Natural killer cell (primary cell): ENCODE measurements around the gene MBD3. TPM values are rescaled to one million over a fixed set of nuclear protein-coding genes. Genes with fewer than 3 reads are reported as not detected.

ENCODE experiments used
- ATAC-seq, 3 donors: fragments of 150-1000 bp in 2 of 3; fragments of 200-7000 bp in 1 of 3; cut with Tn5 transposase; 1 replicate in 1 of 3; 2 replicates in 2 of 3; pipeline ENCODE4 v1.10.0; 2021; ENCODE audit warnings: mild to moderate bottlenecking in 2 of 3, moderate library complexity in 2 of 3
- DNase-seq, 2 donors: peaks; one replicate each; pipeline versions ENCODE4 v3.0.0 to v3.0.0-alpha.2; 2013 to 2021; ENCODE audit warnings: mixed read lengths in 1 of 2
- H3K27ac ChIP-seq: one replicate; pipeline ENCODE4 v1.5.1; 2013; ENCODE audit warnings: mild to moderate bottlenecking, low read length
- H3K27me3 ChIP-seq: one replicate; pipeline ENCODE4 v1.6.1; 2013; ENCODE audit warnings: low read length; ENCODE audit not compliant: control insufficient read depth, insufficient read depth
- H3K36me3 ChIP-seq: one replicate; pipeline ENCODE4 v1.6.1; 2013; ENCODE audit warnings: low read length; ENCODE audit not compliant: control insufficient read depth, insufficient read depth
- H3K4me1 ChIP-seq: one replicate; pipeline ENCODE4 v1.6.1; 2013; ENCODE audit warnings: low read length; ENCODE audit not compliant: control insufficient read depth, insufficient read depth
- H3K4me3 ChIP-seq: one replicate; pipeline ENCODE4 v1.5.1; 2013; ENCODE audit warnings: low read length
- H3K9me3 ChIP-seq: one replicate; pipeline ENCODE4 v1.6.1; 2013; ENCODE audit warnings: low read length; ENCODE audit not compliant: control insufficient read depth, insufficient read depth
- H3K27ac Mint-ChIP-seq, 2 donors: one replicate each; pipeline ENCODE4 v1.8.0; 2022; ENCODE audit warnings: mild to moderate bottlenecking in 2 of 2, mixed read lengths in 2 of 2, moderate library complexity in 1 of 2
- H3K27me3 Mint-ChIP-seq, 2 donors: one replicate each; pipeline ENCODE4 v1.8.0; 2022; ENCODE audit warnings: low read depth in 2 of 2, mixed read lengths in 2 of 2
- H3K36me3 Mint-ChIP-seq: one replicate; pipeline ENCODE4 v1.8.0; 2022; ENCODE audit warnings: mixed read lengths
- H3K4me1 Mint-ChIP-seq, 2 donors: one replicate each; pipeline ENCODE4 v1.8.0; 2022; ENCODE audit warnings: mixed read lengths in 2 of 2
- H3K4me3 Mint-ChIP-seq: one replicate; pipeline ENCODE4 v1.8.0; 2022; ENCODE audit warnings: mild to moderate bottlenecking, moderate library complexity, mixed read lengths
- H3K9me3 Mint-ChIP-seq, 2 donors: one replicate each; pipeline ENCODE4 v1.8.0; 2022; ENCODE audit warnings: mixed read lengths in 2 of 2
- WGBS: methylation state at CpG from one replicate; pipeline ENCODE4 v1.1.7; 2013; ENCODE audit warnings: missing lambda C conversion rate; ENCODE audit not compliant: insufficient coverage; 5-methylcytosine and 5-hydroxymethylcytosine counted together
- intact Hi-C: fragments of 100-400 bp; cut with micrococcal nuclease; formaldehyde crosslinking; loops from one replicate; pipeline ENCODE4 v1.14.2; 2022
- total RNA-seq, 4 donors: library from RNA; stranded (reverse); fragments of 120-200 nt in 1 of 4; gene quantifications; one replicate each; pipeline versions ENCODE4 v1.2.3 to v1.2.4, GENCODE V29; 2013 to 2022
- TF ChIP-seq, protein P1 (sequence below): fragments of 200-600 bp; IDR thresholded peaks from one replicate; pipeline ENCODE4 v1.8.0; 2022; ENCODE audit warnings: antibody characterized with exemption

The MBD3 gene
- total RNA-seq, 3 donors from 2014 or later (not counting 1 experiment from before 2014, with no cell fraction given): 55.9 to 66.7 (median 59.0) TPM

DNA sequence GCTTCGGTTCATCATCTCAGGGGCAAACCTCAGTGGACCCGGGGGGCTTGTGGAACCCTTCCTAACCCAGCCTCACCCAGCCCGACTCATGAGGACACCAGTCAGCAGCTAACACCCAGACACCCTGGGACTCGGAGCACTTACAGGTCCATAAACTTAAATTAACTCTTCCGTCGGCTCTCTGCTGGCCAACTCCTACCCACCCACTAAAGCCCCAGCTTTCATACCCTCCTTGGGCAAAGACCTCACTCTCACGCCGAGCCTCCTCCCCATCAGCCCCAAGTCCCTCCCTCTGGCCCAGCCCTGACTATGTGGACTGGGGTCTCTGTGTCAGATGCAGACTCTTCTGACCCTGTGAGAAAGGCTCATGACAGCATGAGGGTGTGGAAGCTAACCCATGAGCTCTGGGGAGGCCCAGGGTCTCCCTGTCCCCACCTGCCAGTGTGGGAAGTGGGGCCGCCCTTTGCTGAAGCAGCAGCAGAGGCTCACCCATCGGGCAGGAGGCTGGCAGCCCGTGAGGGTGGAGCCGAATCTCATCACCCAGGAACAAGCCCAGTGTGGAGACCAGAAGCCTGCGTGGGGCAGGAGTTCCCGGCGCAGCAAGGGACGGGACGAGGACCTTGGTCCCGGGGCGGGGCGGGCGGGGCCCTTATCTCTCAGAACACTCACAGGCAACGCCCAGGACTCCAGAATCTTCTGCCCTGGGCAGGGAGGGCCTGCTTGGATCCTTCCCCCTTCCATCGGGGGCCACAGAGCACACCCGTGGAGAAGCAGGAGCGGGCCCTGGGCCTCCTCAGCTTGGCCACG lies 40.0 kb upstream of the MBD3 start:
- H3K9me3 Mint-ChIP-seq: no peaks in the 10 kb centered on the region
- Histone ChIP-seq H3K4me1 (peaks cover 3% of the 10 kb centered on the region), H3K36me3 (peaks cover 11% of the 10 kb centered on the region), H3K9me3 (no peaks in the 10 kb centered on the region), H3K27ac (no peak overlapping the region), H3K27me3 (no peaks in the 10 kb centered on the region), H3K4me3 (no peak overlapping the region)
- no peak for DNase-seq
- H3K27me3 Mint-ChIP-seq: no peaks in the 10 kb centered on the region
- intact Hi-C loops: no loop called here
- H3K4me1 Mint-ChIP-seq: peaks cover 0 to 5% of the 10 kb centered on the region in 2 donors
- H3K36me3 Mint-ChIP-seq: no peaks in the 10 kb centered on the region
- WGBS: 97% methylated on average over 26 of the region's 26 CpGs
- no peak overlapping the region for H3K4me3 Mint-ChIP-seq
- ATAC-seq: no peak
- H3K27ac Mint-ChIP-seq: no peak overlapping the region
- TF ChIP-seq, protein P1, sequence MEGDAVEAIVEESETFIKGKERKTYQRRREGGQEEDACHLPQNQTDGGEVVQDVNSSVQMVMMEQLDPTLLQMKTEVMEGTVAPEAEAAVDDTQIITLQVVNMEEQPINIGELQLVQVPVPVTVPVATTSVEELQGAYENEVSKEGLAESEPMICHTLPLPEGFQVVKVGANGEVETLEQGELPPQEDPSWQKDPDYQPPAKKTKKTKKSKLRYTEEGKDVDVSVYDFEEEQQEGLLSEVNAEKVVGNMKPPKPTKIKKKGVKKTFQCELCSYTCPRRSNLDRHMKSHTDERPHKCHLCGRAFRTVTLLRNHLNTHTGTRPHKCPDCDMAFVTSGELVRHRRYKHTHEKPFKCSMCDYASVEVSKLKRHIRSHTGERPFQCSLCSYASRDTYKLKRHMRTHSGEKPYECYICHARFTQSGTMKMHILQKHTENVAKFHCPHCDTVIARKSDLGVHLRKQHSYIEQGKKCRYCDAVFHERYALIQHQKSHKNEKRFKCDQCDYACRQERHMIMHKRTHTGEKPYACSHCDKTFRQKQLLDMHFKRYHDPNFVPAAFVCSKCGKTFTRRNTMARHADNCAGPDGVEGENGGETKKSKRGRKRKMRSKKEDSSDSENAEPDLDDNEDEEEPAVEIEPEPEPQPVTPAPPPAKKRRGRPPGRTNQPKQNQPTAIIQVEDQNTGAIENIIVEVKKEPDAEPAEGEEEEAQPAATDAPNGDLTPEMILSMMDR: no peak

DNA sequence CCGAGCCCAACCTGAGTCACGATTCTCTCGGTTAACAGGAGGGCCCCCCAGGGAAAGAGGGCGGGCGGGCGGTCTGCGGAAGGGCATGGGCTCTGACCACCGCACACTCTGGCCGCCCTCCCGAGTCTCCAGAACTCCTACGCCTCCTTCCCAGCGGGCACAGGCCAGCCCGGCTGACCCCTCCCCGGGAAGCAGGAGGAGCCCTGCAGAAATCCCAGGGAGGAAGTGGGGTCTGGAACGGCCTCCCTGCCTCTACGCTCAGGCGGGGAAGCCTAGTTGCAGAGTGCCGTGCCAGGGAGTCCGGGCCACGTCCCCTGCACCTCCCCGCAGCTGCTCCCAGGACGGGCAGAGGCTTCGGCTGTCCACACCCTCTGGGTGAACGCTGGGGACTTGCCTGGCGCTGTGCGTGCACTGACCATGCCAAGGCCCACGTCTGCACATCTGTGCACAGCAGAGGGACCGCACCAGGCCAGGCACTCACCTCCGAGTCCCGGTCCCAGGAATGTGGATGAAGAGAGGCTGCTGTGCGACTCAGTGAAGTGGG lies 39.0 kb upstream of the MBD3 start:
- TF ChIP-seq, protein P1: no peak
- Histone ChIP-seq H3K27me3 (no peaks in the 10 kb centered on the region), H3K4me3 (no peak overlapping the region), H3K27ac (no peak overlapping the region), H3K36me3 (peaks cover 11% of the 10 kb centered on the region), H3K4me1 (peaks cover 3% of the 10 kb centered on the region), H3K9me3 (no peaks in the 10 kb centered on the region)
- intact Hi-C loops: no loop called here
- WGBS: 97% methylated on average over 31 of the region's 31 CpGs
- Mint-ChIP-seq H3K4me1 (peaks cover 0 to 5% of the 10 kb centered on the region in 2 donors), H3K27me3 (no peaks in the 10 kb centered on the region), H3K4me3 (no peak overlapping the region), H3K36me3 (no peaks in the 10 kb centered on the region), H3K9me3 (no peaks in the 10 kb centered on the region), H3K27ac (no peak overlapping the region)
- DNase-seq (no peak), ATAC-seq (no peak)

DNA sequence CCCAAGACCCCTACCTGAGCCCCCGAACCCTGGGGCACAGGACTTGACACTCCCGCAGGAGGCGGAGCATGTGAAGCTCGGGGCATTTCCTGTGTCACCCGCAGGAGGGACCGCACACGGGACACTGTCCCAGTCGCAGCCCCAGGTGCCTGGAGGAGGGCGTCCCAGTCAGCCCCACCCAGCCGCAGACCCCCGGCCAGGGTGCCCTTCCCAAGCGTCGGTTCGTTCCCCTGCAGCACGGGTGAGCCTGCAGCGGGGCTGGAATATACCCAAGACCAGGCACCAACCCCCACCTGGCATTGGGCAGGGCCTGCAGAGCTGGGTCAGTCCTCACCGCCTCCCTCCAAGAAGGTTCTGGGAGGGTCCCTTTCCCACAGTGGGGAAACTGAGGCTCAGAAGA lies 38.1 kb upstream of the MBD3 start:
- Mint-ChIP-seq H3K4me1 (peaks cover 0 to 5% of the 10 kb centered on the region in 2 donors), H3K36me3 (no peaks in the 10 kb centered on the region), H3K4me3 (no peak overlapping the region), H3K9me3 (no peaks in the 10 kb centered on the region), H3K27ac (no peak overlapping the region), H3K27me3 (no peaks in the 10 kb centered on the region)
- ATAC-seq (no peak), DNase-seq (no peak)
- TF ChIP-seq, protein P1: no peak
- Histone ChIP-seq H3K27me3 (no peaks in the 10 kb centered on the region), H3K4me1 (peaks cover 3% of the 10 kb centered on the region), H3K9me3 (no peaks in the 10 kb centered on the region), H3K36me3 (peaks cover 11% of the 10 kb centered on the region), H3K27ac (no peak overlapping the region), H3K4me3 (no peak overlapping the region)
- intact Hi-C loops: no loop called here
- 92% methylated on average over 17 of the region's 17 CpGs for WGBS
